Measurements from ENCODE around the gene KLF13.

Gene KLF13

DNA sequence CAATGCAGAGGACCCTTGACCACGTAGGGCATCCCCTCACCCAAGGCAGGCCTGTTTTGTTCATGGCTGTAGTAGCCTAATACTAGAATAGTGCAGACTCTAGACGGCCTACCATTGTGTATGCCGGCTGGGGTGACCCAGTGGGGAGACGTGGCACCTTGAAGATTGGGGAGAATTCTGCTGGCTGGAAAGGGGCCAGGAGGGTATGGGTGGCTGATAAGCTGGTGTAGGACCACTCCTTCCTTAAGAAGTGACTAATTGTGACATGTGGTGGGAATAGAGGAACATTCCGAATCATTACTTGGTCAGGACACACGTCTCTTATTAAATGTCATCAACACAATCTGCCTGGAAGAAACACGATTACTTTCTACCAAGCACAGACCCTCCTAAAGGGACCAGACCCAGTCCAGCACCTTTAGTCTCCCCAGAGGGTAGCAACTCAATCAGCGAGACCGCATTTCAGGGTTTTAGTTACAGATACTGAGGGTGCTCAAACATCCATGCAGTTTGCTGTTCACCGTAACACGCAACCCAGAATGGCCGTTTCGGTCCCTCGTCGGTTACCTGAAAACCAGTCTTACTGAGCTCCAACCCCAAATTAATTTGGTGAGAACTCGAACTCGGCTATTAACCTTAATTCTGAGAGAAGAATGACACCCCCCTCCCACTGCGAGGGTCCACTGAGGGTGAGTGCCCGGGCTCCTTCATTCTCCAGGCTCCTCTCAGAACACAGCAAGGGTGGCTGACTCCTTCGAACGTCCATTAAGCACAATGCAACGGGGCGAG, 1.6 kb upstream of the KLF13 start:
- H3K9me3 Mint-ChIP-seq = no peaks in the 10 kb centered on the region
- peak overlapping the region; percentile 95 for H3K27ac Mint-ChIP-seq (ENCODE audit: low read depth)
- peaks cover 31% of the 10 kb centered on the region for H3K36me3 Mint-ChIP-seq (ENCODE audit: insufficient read depth)
- DNase-seq (ENCODE audit: low spot score in 2 of 2) (no peak), ATAC-seq (replicated peaks; ENCODE audit: extremely low read depth, poor library complexity, severe bottlenecking) (no peak)
- H3K4me3 Mint-ChIP-seq = peak overlapping the region; percentile 90
- H3K27me3 Mint-ChIP-seq = no peaks in the 10 kb centered on the region
- H3K4me1 Mint-ChIP-seq = peaks cover 32% of the 10 kb centered on the region

DNA sequence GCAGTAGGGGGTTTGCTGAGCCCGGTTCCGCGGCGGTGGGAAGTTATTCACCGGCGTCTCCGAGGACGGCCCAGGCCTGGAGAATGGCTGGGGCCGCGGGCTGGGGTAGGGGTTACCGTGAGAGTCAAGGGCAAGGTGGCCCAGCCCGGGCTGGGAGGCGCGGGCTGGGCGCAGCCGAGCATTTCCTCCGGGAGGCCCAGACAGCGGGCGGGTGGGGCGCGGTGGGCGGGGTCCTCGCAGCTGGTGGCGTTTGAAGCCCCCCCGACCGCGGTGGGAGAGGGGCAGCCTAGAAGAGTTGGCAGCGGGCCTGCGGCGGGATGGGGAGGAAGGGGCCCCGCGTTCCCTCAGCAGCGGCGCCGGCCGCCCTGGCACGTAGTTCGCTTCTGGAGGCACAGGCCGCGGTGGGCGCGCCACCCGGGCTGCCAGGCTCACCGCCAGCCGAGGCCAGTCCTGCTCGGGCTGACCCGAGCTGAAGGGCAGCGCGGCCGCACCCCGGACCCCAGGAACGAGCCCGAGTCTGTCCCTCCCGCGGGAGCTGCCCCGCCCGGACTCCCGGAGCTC, 960 bp upstream of the KLF13 start:
- Mint-ChIP-seq H3K27ac (ENCODE audit: low read depth) (peak overlapping the region; percentile 95), H3K27me3 (no peaks in the 10 kb centered on the region), H3K9me3 (no peaks in the 10 kb centered on the region), H3K36me3 (ENCODE audit: insufficient read depth) (peaks cover 34% of the 10 kb centered on the region), H3K4me3 (peak overlapping the region; percentile 90), H3K4me1 (peaks cover 39% of the 10 kb centered on the region)
- ATAC-seq (replicated peaks; ENCODE audit: extremely low read depth, poor library complexity, severe bottlenecking) (no peak), DNase-seq (ENCODE audit: low spot score in 2 of 2) (no peak)

DNA sequence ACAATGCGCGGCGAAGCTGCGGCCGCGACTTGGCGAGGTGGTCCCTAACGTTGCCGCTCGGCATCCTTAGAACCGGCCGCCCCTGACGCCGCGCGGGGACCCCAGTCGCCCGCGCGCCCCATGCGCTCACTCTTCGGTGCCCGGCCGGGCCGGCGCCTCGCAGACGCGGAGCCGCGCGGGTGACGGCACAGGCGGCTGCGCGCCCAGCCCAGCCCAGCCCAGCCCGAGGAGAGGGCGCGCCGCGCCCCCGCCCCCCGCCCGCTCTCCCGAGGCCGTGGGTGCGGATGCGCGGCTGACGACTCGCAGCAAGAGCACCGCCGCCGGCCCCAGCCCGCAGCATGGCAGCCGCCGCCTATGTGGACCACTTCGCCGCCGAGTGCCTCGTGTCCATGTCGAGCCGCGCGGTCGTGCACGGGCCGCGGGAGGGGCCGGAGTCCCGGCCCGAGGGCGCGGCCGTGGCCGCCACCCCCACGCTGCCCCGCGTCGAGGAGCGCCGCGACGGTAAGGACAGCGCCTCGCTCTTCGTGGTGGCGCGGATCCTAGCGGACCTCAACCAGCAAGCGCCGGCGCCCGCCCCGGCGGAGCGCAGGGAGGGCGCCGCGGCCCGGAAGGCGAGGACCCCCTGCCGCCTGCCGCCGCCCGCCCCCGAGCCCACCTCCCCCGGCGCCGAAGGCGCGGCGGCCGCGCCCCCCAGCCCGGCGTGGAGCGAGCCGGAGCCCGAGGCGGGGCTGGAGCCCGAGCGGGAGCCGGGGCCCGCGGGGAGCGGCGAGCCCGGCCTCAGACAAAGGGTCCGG, 437 bp downstream of the KLF13 start:
- Mint-ChIP-seq H3K36me3 (ENCODE audit: insufficient read depth) (peaks cover 40% of the 10 kb centered on the region), H3K4me3 (peak overlapping the region; percentile 100), H3K27ac (ENCODE audit: low read depth) (peak overlapping the region; percentile 95), H3K9me3 (no peaks in the 10 kb centered on the region), H3K4me1 (peaks cover 53% of the 10 kb centered on the region), H3K27me3 (no peaks in the 10 kb centered on the region)
- ATAC-seq (replicated peaks; ENCODE audit: extremely low read depth, poor library complexity, severe bottlenecking) (peak; percentile 39), DNase-seq (ENCODE audit: low spot score in 2 of 2) (no peak)

DNA sequence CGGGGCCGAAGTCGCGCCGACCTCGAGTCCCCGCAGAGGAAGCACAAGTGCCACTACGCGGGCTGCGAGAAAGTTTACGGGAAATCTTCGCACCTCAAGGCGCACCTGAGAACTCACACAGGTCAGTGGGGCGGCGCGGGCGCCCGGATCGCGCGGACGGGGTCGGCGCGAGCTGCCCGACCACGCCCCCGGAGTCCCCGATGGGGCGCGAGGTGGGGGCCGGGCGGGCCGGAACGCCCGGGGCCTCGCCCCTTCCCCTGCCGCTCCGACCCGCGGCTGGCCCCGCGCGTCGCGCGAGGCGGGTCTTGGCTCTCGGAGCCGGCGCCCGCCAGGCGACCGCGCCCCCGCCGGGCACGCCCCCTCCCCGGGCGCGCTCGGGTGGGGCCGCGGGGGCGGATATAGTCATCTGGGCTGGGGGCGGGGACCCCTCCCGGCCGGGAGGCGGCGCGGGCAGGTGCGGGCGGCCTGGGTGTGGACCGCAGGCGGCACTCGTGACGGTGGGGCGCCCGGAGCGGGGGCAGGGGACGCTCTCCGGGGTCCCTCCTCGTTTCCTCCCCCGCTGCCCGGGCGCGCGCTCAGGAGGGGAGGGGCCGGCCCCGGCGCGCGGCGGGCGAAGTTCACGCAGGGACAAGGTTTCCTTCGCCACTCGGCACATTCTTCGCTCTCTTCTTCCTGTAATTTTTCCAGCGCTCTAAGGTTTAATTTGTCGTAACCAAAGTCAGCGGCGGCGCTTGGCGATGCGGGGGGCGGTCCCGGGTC, 1.2 kb downstream of the KLF13 start:
- peak; percentile 58 to 73 for DNase-seq (ENCODE audit: low spot score in 2 of 2)
- H3K4me3 Mint-ChIP-seq = peak overlapping the region; percentile 100
- peaks cover 46% of the 10 kb centered on the region for H3K36me3 Mint-ChIP-seq (ENCODE audit: insufficient read depth)
- no peaks in the 10 kb centered on the region for H3K9me3 Mint-ChIP-seq
- no peaks in the 10 kb centered on the region for H3K27me3 Mint-ChIP-seq
- peak overlapping the region; percentile 97 for H3K27ac Mint-ChIP-seq (ENCODE audit: low read depth)
- peaks cover 61% of the 10 kb centered on the region for H3K4me1 Mint-ChIP-seq
- peak; percentile 3 for ATAC-seq (replicated peaks; ENCODE audit: extremely low read depth, poor library complexity, severe bottlenecking)

DNA sequence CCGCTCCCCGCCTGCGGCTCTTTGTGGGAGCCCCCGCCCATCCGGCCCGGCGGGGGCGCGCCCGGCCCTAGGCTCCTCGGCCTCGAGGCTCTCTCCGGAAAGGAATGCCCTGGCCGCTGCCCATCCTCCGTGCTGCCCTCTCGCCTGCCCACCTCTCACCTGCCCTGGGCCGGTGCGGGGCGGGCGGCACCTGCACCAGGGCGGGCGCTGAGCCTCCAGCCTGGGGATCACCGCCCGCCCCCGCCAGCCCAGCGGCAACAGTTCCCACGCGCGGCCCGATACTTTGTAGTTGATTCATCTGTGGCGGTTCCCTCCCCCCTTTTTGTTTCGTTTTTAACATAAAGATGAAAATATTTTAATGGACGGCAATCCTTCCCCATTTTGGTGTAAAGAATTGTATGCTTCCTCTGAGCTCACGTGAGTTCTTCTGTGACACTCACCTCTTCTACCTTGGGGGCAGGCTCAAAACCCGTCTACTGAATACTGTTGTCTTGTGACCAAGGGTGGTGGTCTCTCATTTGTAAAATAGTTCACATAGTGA, 1.9 kb downstream of the KLF13 start:
- peak; percentile 5 for ATAC-seq (replicated peaks; ENCODE audit: extremely low read depth, poor library complexity, severe bottlenecking)
- H3K4me1 Mint-ChIP-seq = peaks cover 62% of the 10 kb centered on the region
- peaks cover 46% of the 10 kb centered on the region for H3K36me3 Mint-ChIP-seq (ENCODE audit: insufficient read depth)
- DNase-seq (ENCODE audit: low spot score in 2 of 2) = peak; percentile 46 to 69
- H3K27ac Mint-ChIP-seq (ENCODE audit: low read depth) = peak overlapping the region; percentile 97
- H3K9me3 Mint-ChIP-seq = no peaks in the 10 kb centered on the region
- H3K4me3 Mint-ChIP-seq = peak overlapping the region; percentile 100
- no peaks in the 10 kb centered on the region for H3K27me3 Mint-ChIP-seq

DNA sequence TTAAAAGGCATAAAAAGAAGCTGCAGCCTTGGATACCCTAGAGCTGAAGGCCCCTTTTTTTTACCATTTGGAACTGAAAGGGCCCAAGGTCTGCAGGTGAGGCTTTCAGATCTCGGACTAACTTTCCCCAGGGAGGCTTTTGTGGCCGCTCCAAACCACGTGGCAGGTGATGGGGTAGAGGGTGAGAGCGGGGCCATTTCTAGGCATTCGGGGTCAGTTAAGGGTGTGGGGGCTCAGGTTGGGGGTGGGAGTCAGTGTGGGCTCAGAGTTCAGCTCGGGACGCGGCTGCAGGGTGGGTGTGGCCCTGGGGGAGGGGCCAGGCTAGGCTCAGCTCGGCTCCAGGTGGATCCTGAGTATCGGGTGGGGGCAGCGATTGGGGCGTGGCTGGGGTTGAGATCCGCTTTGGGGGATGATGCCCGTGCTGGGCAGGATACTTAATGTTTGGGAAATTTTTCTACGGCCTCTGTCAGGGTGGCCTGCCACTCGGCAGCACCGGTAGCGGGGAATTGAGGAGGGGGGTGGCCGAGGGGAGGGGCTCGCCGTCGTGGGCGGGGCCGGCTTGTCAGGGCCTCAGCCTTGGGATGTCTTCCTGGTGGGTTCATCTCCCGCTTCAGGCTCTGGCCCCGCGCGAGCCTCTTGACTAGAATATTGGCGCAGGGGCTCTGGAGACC, 2.5 kb downstream of the KLF13 start:
- Mint-ChIP-seq H3K4me1 (peaks cover 64% of the 10 kb centered on the region), H3K9me3 (no peaks in the 10 kb centered on the region), H3K27ac (ENCODE audit: low read depth) (peak overlapping the region; percentile 97), H3K36me3 (ENCODE audit: insufficient read depth) (peaks cover 46% of the 10 kb centered on the region), H3K4me3 (peak overlapping the region; percentile 100), H3K27me3 (no peaks in the 10 kb centered on the region)
- no peak for ATAC-seq (replicated peaks; ENCODE audit: extremely low read depth, poor library complexity, severe bottlenecking)
- DNase-seq (ENCODE audit: low spot score in 2 of 2) = no peak

DNA sequence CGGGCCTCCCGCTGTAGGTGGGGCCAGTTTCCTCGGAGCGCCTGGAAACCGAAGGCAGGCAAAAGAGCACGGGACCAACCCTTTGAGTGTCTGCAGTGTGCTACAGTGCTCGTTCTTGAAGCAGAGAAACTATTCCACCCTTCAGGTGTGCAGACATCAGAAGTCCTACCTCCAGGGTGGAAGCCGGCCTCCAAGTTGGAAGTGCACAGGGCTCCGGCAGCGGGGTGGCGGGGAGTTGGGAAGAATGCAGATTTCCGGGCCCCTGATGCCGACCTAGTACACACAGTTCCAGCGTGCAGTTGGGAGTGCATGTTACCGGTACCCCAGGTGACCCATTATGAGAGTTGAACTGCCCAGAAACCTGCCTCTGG, 3.0 kb downstream of the KLF13 start:
- H3K36me3 Mint-ChIP-seq (ENCODE audit: insufficient read depth) = peaks cover 45% of the 10 kb centered on the region
- H3K4me1 Mint-ChIP-seq = peaks cover 63% of the 10 kb centered on the region
- no peaks in the 10 kb centered on the region for H3K27me3 Mint-ChIP-seq
- H3K4me3 Mint-ChIP-seq = peak overlapping the region; percentile 100
- no peaks in the 10 kb centered on the region for H3K9me3 Mint-ChIP-seq
- H3K27ac Mint-ChIP-seq (ENCODE audit: low read depth) = peak overlapping the region; percentile 97
- ATAC-seq (replicated peaks; ENCODE audit: extremely low read depth, poor library complexity, severe bottlenecking) (no peak), DNase-seq (ENCODE audit: low spot score in 2 of 2) (no peak)

DNA sequence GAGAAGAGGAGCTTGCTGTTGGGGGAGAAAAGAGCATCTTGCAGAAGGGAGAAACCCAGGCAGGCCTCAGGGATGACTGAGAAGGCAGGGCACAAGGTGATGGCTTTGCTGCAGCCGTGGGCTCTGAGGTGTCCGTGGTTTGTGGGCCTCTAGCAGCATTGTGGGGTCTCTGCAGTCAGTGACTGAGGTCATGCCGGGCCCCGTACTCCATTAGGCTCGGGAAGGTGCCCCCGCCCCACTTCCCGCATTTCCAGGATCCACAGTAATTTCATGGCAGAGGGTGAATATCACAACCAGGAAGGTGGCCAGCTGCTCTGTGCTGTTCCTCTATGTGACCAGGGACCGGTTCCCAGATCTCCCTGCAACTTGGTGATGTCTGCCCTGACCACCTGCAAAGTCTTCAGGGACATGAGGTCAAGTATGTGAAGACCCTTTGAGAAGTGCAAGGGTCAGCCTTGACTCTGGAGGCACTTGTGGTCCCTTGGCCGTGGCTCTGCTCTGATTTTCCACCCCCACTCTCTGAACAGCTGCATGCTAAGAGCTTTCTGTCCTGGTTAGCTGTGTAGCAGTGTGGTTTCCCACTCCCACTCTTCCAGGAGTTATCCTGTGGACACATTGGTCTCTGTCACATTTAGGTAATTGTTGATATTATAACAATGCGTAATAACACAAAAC, 3.6 kb downstream of the KLF13 start:
- peaks cover 63% of the 10 kb centered on the region for H3K4me1 Mint-ChIP-seq
- peak overlapping the region; percentile 100 for H3K4me3 Mint-ChIP-seq
- no peak for ATAC-seq (replicated peaks; ENCODE audit: extremely low read depth, poor library complexity, severe bottlenecking)
- H3K36me3 Mint-ChIP-seq (ENCODE audit: insufficient read depth) = peaks cover 42% of the 10 kb centered on the region
- H3K27me3 Mint-ChIP-seq = no peaks in the 10 kb centered on the region
- no peak for DNase-seq (ENCODE audit: low spot score in 2 of 2)
- no peaks in the 10 kb centered on the region for H3K9me3 Mint-ChIP-seq
- H3K27ac Mint-ChIP-seq (ENCODE audit: low read depth) = peak overlapping the region; percentile 97

DNA sequence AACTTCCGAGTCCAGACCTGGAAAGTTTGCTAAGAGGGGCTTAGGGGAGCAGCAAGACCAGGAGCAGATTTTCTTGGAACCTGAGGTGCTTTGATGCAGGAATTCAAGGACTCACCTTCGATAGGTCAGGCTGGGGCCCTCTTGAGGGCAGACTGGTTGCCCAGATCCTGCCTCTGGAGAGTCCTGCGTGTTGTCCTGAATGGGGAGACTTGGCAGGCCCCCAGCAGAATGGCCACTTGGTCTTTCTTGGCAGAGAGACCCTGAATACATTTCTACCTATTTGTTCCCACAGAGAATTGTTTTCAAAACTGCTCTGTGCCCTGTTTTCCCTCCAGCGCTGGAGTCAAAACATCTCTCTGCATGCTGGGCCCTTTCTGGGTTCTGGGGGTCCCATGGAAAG, 4.2 kb downstream of the KLF13 start:
- H3K9me3 Mint-ChIP-seq = no peaks in the 10 kb centered on the region
- H3K4me3 Mint-ChIP-seq = peak overlapping the region; percentile 100
- peaks cover 43% of the 10 kb centered on the region for H3K36me3 Mint-ChIP-seq (ENCODE audit: insufficient read depth)
- ATAC-seq (replicated peaks; ENCODE audit: extremely low read depth, poor library complexity, severe bottlenecking) (no peak), DNase-seq (ENCODE audit: low spot score in 2 of 2) (no peak)
- no peaks in the 10 kb centered on the region for H3K27me3 Mint-ChIP-seq
- H3K4me1 Mint-ChIP-seq = peaks cover 65% of the 10 kb centered on the region
- H3K27ac Mint-ChIP-seq (ENCODE audit: low read depth) = peak overlapping the region; percentile 97

DNA sequence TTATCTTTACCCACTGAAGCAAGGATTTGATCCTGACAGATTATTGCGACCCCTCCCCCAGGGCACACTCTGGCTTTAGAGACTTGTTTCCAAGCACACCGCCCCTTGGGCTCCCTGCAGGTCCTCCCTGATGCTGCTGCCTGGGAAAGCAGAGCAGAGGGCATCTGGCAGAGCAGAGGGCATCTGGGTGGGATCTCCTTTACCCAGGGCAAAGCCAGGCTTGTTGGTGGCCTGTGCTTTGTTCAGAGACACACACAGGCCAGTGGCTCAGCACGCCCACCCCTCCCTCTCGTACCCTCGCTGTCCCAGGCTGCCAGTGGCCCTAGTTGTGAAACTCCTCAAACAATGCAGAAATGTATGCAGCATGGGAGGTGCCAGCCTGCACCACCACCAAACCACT, 4.8 kb downstream of the KLF13 start:
- H3K9me3 Mint-ChIP-seq = no peaks in the 10 kb centered on the region
- ATAC-seq (replicated peaks; ENCODE audit: extremely low read depth, poor library complexity, severe bottlenecking) = no peak
- H3K27ac Mint-ChIP-seq (ENCODE audit: low read depth) = peak overlapping the region; percentile 97
- DNase-seq (ENCODE audit: low spot score in 2 of 2) = no peak
- H3K4me3 Mint-ChIP-seq = peak overlapping the region; percentile 100
- peaks cover 71% of the 10 kb centered on the region for H3K4me1 Mint-ChIP-seq
- peaks cover 40% of the 10 kb centered on the region for H3K36me3 Mint-ChIP-seq (ENCODE audit: insufficient read depth)
- no peaks in the 10 kb centered on the region for H3K27me3 Mint-ChIP-seq

DNA sequence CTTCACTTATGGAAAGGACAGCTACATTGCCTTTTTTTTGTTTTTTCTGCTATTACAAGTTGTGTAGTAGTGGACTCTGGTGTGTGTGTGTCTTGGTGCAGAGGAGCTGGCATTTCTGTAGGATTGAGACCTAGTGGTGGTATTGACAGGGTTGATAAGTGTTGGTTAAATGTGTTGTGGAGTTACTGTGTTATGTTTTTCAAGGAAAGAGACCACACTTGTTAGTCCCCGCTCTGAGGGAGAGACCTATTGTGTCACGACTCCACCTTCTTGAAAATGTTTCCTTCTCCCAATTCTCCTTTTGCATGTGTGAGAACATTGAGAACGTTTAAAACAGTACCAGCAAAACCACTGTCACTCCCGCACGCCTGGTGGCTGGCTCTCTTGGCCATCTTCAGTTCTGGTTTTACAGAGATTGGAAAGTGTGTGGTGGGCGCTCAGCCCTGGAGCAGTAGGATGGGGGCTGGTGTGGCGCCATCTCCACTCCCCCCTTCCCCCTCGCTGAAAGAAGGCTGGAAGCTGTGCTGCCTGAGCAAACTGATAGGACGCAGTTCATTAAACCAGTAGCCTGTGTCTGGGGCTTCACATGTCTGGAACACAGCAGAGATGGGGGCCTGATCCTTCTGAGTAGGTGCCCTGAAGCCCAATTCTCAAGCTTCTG, 5.5 kb downstream of the KLF13 start:
- Mint-ChIP-seq H3K27me3 (no peaks in the 10 kb centered on the region), H3K9me3 (no peaks in the 10 kb centered on the region), H3K4me3 (peak overlapping the region; percentile 100), H3K27ac (ENCODE audit: low read depth) (peak overlapping the region; percentile 97), H3K4me1 (peaks cover 78% of the 10 kb centered on the region), H3K36me3 (ENCODE audit: insufficient read depth) (peaks cover 42% of the 10 kb centered on the region)
- DNase-seq (ENCODE audit: low spot score in 2 of 2) (no peak), ATAC-seq (replicated peaks; ENCODE audit: extremely low read depth, poor library complexity, severe bottlenecking) (no peak)
